NCI-H345 treated with DMSO at 0.1 percent for 48 hours (cell line): ENCODE measurements around the gene FGF19.

Experiments
- DNase-seq: peaks from one replicate; lab custom pipeline; 2025; ENCODE audit not compliant: unreplicated experiment; lab: John Stamatoyannopoulos, UW

Gene FGF19

GRCh38 chr11:69718147-69718546 is 14.3 kb upstream of the FGF19 start:
- DNase-seq, result peak; percentile 75

GRCh38 chr11:69716891-69717747 is 13.3 kb upstream of the FGF19 start:
- no peak for DNase-seq

GRCh38 chr11:69716099-69716498 is 12.3 kb upstream of the FGF19 start:
- no peak for DNase-seq

- no peak for DNase-seq
Measured at GRCh38 chr11:69715446-69715845, 11.6 kb upstream of the FGF19 start.

DNA sequence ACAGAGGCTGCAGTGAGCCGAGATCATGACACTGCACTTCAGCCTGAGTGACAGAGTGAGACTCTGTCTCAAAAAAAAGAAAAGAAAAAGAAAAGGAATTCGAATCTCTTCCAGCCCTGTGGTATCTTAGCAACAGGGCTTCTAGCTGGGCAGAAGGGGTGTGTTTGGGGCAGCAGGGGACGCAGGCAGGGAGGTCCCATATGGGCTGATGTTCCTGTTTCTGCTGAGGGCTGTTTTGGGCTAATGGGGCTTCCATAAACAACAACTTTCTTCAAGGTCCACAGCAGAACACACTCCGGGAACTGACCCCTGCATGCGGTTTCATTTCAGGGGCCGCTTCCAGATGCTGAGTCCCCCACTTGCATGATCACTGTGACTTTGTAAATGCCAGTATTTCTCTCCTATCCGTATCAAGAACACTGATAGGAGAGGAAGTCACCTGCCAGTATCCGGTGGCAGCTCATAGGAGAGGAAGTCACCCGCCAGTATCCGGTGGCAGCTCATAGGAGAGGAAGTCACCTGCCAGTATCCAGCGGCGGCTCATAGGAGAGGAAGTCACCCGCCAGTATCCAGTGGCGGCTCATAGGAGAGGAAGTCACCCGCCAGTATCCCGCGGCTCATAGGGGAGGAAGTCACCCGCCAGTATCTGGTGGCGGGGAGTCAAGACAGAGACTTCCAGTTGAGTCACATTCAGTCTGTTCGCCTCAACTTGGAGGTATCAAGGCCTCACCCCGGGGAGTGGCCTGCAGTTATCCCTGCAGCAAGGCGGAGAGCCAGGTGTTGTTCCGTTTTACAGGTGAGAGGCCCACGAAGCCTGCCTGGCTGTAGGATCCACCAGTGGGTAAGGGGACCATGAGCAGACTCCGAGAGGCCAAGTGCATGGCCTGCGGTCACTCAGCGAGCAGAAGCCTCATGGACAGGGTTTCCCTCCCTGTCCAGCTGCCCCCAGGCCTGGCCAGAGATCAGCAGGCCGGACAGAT is 8.3 kb upstream of the FGF19 start:
- DNase-seq, result no peak

GRCh38 chr11:69708736-69709401 is 5.0 kb upstream of the FGF19 start:
- no peak for DNase-seq

DNA sequence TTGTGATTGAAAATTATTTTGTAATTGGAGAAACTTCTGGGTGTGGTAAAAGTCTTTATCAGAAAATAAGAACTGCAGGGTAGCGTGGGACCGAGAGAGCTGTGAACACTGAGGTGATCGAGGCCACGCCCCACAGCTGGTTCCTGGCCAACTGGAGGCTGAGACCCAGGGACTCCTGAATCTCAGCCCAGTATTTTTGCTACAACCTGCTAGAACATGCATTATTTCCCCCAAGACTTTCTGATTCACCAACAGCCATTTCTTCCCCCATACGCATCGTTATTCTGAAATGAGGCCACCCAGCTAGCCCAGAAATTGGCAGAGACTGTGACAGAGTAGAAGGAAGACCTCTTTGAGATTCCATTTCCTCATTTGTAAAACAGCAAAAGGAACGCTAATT is 3.4 kb upstream of the FGF19 start:
- DNase-seq, result no peak

DNA sequence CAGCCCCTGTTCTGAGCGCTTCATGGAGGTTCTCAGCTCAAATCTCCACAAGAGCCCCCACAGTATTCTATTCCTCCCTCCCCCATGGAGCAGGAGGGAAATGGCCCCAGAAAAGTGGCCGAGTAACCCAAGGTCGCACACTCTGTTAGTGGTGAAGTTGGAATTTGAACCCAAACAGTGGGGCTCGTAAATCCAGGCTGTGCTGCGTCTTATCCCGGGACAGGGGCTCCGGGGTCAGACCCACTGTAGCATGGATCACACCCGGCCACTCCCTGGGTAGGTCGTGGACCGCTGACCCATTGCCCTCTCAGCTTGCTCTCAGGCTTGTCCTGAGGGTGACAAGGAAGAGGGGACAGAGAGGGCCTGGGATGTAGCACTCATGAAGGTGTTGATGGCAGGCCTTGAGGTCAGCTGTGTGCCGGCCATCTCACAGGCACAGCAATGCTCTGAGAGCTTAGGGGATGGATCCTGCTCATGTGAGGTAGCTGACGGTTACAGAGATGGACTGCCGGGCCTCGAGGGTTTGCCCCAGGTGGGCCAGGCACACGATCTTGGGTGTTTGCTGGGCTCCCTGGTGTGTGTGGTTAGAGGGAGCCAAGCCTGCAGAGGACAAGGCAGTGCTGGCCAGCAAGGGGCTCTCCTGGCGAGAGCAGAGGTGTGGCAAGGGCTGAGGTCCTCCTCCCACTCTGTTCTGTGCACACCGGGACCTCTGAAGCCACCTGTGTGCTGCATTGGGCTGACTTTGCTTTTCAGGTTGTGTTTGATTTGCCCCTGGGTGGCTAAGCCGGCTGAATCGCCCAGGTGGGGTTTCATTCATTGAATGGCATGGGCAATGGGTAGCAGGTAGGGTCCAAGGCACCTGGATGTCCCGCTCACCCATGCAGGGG is 2.3 kb upstream of the FGF19 start:
- DNase-seq, result no peak

- no peak for DNase-seq
Measured at GRCh38 chr11:69705351-69705811, 1.6 kb upstream of the FGF19 start.

DNA sequence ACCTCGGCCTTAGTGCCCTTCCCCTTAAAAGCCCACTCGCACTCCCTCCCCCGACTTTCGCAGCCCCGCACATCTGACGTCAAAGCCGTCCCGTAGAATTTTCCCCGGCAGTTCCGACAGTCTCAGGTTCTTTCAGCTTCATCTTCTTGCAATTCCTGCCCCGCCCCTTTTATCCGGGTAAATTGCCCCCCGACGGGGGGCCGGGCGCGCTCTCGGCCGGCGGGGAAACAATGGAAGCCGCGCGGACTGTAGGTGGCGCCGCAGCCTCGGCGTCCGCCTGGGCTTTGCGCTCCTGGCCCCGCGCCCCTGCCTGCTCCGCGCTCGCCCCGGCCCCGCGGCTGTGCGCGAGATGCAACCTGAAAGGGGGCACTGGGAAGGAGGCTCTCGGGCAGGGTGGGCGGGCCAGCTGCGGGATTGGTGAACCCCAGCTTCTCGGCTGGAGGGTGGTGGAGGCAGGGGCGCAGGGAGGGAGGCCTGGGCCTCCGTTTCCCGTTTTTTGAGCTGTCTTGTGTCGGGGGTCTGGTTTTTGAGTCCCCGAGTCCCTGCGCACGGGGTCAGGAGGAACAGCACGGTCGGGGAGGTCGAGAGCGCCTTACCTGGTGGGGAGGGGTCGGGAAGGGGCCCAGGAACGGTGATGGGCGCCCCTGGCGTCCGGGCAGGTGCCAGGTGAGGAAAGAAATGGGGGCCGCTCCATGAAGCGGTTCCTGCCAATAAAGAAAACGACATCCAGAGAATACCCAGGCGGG is 859 bp upstream of the FGF19 start:
- DNase-seq, result no peak

GRCh38 chr11:69703453-69703767 is 412 bp downstream of the FGF19 start:
- no peak for DNase-seq

- DNase-seq, result no peak
Measured at GRCh38 chr11:69702769-69703452, 911 bp downstream of the FGF19 start.

- DNase-seq, result no peak
Measured at GRCh38 chr11:69702239-69702691, 1.6 kb downstream of the FGF19 start.

GRCh38 chr11:69700278-69701140 is 3.3 kb downstream of the FGF19 start:
- no peak for DNase-seq

GRCh38 chr11:69699213-69699612 is 4.6 kb downstream of the FGF19 start:
- no peak for DNase-seq

DNA sequence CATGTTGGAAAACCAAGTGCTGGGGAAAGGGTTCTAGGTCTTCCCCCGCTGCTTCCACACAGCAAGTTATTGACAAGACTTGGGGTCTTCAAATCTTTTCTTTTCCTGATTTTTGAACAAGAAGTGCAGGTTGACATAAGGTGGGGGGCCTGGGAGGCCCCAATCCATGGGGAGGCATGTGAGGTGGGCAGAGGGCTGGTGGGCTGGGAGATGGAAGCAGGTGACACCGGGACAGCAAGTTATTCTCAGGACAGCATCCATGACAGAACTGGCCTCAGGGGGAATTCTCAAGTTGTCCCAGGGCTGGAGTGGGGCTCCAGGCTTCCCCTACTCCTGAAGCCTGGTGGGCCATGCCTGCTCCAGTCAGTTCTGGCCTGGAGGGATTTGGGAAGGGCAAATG is 5.5 kb downstream of the FGF19 start:
- DNase-seq, result no peak

GRCh38 chr11:69697861-69698260 is 6.0 kb downstream of the FGF19 start:
- no peak for DNase-seq

GRCh38 chr11:69697469-69697843 is 6.4 kb downstream of the FGF19 start:
- no peak for DNase-seq
